K562 (cell line): ENCODE results near the gene RDH8. TPM values are rescaled to one million over a fixed set of nuclear protein-coding genes. Genes with fewer than 3 reads are reported as not detected.

Experiments used
- ELK3 ChIP-seq: fragments of 450-650 bp; formaldehyde crosslinking; IDR thresholded peaks from 2 replicates; pipeline ENCODE4 v1.4.0; 2020; ENCODE audit warnings: mild to moderate bottlenecking
- FOXK1 ChIP-seq: sonication (generic); formaldehyde crosslinking; IDR thresholded peaks from 2 replicates; pipeline ENCODE4 v1.8.0; 2022; ENCODE audit warnings: missing genetic modification reagents, mild to moderate bottlenecking, borderline replicate concordance
- GMEB1 ChIP-seq: fragments of 250-450 bp; sonication (Bioruptor Pico); IDR thresholded peaks from 2 replicates; pipeline ENCODE4 v1.4.0; 2020; ENCODE audit warnings: mild to moderate bottlenecking
- HCFC1 ChIP-seq: IDR thresholded peaks from 2 replicates; pipeline ENCODE4 v1.6.1; 2012; ENCODE audit warnings: low read depth, low read length, improper control_type of control experiment
- HDAC1 ChIP-seq, 2 experiments: fragments of 450-650 bp; IDR thresholded peaks; 2 replicates each; pipeline ENCODE4 v1.6.1; 2016 to 2017; ENCODE audit warnings: inconsistent platforms in 1 of 2, mild to moderate bottlenecking in 1 of 2, moderate library complexity in 1 of 2
- IRF2 ChIP-seq: sonication (generic); formaldehyde crosslinking; IDR thresholded peaks from 2 replicates; pipeline ENCODE4 v1.8.1; 2022; ENCODE audit warnings: mild to moderate bottlenecking, missing genetic modification reagents
- MBD2 ChIP-seq: sonication (generic); IDR thresholded peaks from 2 replicates; pipeline ENCODE4 v1.6.1; 2016; ENCODE audit warnings: low read depth, borderline replicate concordance
- NFYB ChIP-seq: IDR thresholded peaks from 2 replicates; pipeline ENCODE4 v1.6.1; 2011; ENCODE audit warnings: mild to moderate bottlenecking, moderate library complexity; ENCODE audit not compliant: insufficient read length; ENCODE audit errors: extremely low read depth
- RBM34 ChIP-seq: fragments of 200-400 bp; formaldehyde crosslinking; IDR thresholded peaks from 2 replicates; pipeline ENCODE4 v1.6.1; 2018; ENCODE audit warnings: low read length, borderline replicate concordance; ENCODE audit not compliant: insufficient read depth
- REST ChIP-seq, 2 experiments: fragments of 450-650 bp; formaldehyde crosslinking in 1 of 2; IDR thresholded peaks; 2 replicates each; pipeline versions ENCODE4 v1.4.0 to v1.6.1; 2014 to 2020; ENCODE audit warnings: mild to moderate bottlenecking in 2 of 2, borderline replicate concordance in 1 of 2, low read depth in 1 of 2
- SIX5 ChIP-seq, 2 experiments: IDR thresholded peaks; 2 replicates each; pipeline ENCODE4 v1.6.1; 2011; ENCODE audit warnings: low read length in 2 of 2, borderline replicate concordance in 1 of 2, low read depth in 1 of 2, mild to moderate bottlenecking in 1 of 2, moderate library complexity in 1 of 2; ENCODE audit not compliant: insufficient read depth in 1 of 2
- USF1 ChIP-seq: sonication (generic); formaldehyde crosslinking; IDR thresholded peaks from 2 replicates; pipeline ENCODE4 v1.9.0; 2022; ENCODE audit warnings: mild to moderate bottlenecking, missing genetic modification reagents
- ZNF143 ChIP-seq: sonication (generic); formaldehyde crosslinking; IDR thresholded peaks from 2 replicates; pipeline ENCODE4 v1.9.0; 2022; ENCODE audit warnings: mild to moderate bottlenecking, missing genetic modification reagents
- polyA plus RNA-seq, 8 experiments: library from polyadenylated mRNA; depleted of rRNA in 4 of 8; stranded (reverse) in 5 of 8; unstranded in 3 of 8; fragments of >200 nt; fragmentation: Nextera tagmentation in 2 of 8; fragmentation: Illumina TruSeq in 1 of 8; extraction: Ambion mirVana in 2 of 8; extraction: Trizol in 1 of 8; gene quantifications; 2 replicates each; pipeline versions ENCODE4 v1.2.1 to v1.2.3, GENCODE V29; 2011 to 2014; ENCODE audit warnings: inconsistent platforms in 1 of 8, missing spikeins in 1 of 8
- total RNA-seq, 7 experiments: library from RNA; depleted of rRNA in 6 of 7; stranded (reverse); fragments of >200 nt in 6 of 7; fragmentation: Illumina TruSeq in 2 of 7; extraction: Trizol in 2 of 7; gene quantifications; 2 replicates each; pipeline versions ENCODE4 v1.2.1 to v1.2.3, GENCODE V29; 2011 to 2021; ENCODE audit warnings: low replicate concordance in 1 of 7

Gene RDH8
- total and polyA plus RNA-seq, 9 of the 15 experiments (the other 6 are each of a cell fraction or from before 2014, with no cell fraction given) = not detected

GRCh38 chr19:10044390-10044789, 31.1 kb downstream of the RDH8 start (continued):
- TF ChIP-seq NFYB (peak; percentile 71), MBD2 (peak; percentile 33; the same call in 1 of the 2 replicates), IRF2 (CRISPR knock-in tag) (no peak), FOXK1 (no peak), USF1 (peak; percentile 90), RBM34 (no peak), ZNF143 (CRISPR knock-in tag) (peak; percentile 76), ELK3 (CRISPR knock-in tag) (no peak), HDAC1 (IDR thresholded peaks at IDR 0.05) (no peak), REST (IDR thresholded peaks at IDR 0.05; ENCODE audit: borderline replicate concordance) (peak; percentile 43), REST (CRISPR knock-in tag; IDR thresholded peaks at IDR 0.05; ENCODE audit: low read depth) (no peak), HCFC1 (peak; percentile 86), GMEB1 (CRISPR knock-in tag) (no peak), SIX5 (IDR thresholded peaks at IDR 0.05; ENCODE audit: borderline replicate concordance in 1 of 2, insufficient read depth in 1 of 2, low read depth in 1 of 2, low read length in 2 of 2) (peak; percentile 44 to 56; a peak in 3 of 4 replicates)
